GM18909 (cell line): ENCODE results near the gene CLRN2.

Experiments
- ATAC-seq: cut with Tn5 transposase; IDR thresholded peaks from one replicate; pipeline ENCODE4 v1.9.1; 2021; ENCODE audit warnings: mild to moderate bottlenecking; ENCODE audit not compliant: unreplicated experiment, poor library complexity

CLRN2 gene

GRCh38 chr4:17502756-17503155 lies 12.2 kb upstream of the CLRN2 start:
- no peak for ATAC-seq

- no peak for ATAC-seq
These were observed 10.9 kb upstream of the CLRN2 start for GRCh38 chr4:17504081-17504480.

- no peak for ATAC-seq
These were observed 4.4 kb upstream of the CLRN2 start for GRCh38 chr4:17510582-17510981.

GRCh38 chr4:17511051-17511450 lies 3.9 kb upstream of the CLRN2 start:
- no peak for ATAC-seq

- peak; percentile 70 for ATAC-seq
These were observed 3.4 kb upstream of the CLRN2 start for GRCh38 chr4:17511509-17511949.

GRCh38 chr4:17511950-17512795 lies 2.8 kb upstream of the CLRN2 start, which contains the start of gene QDPR:
TSS of gene QDPR (minus strand) at chr4:17512090. CDS start at chr4:17512054, 36 bp downstream.
- peak; percentile 97 for ATAC-seq

- no peak for ATAC-seq
These were observed 1.8 kb upstream of the CLRN2 start for GRCh38 chr4:17512973-17513665.

GRCh38 chr4:17515445-17516407 lies 761 bp downstream of the CLRN2 start:
- no peak for ATAC-seq

- ATAC-seq = no peak
These were observed 2.0 kb downstream of the CLRN2 start for GRCh38 chr4:17516980-17517379.

GRCh38 chr4:17517664-17518063 lies 2.7 kb downstream of the CLRN2 start:
- ATAC-seq = no peak

- no peak for ATAC-seq
These were observed 6.6 kb downstream of the CLRN2 start for GRCh38 chr4:17521595-17521994.

GRCh38 chr4:17523662-17524061 lies 8.7 kb downstream of the CLRN2 start:
- no peak for ATAC-seq

GRCh38 chr4:17526695-17527477 lies 11.9 kb downstream of the CLRN2 start:
- ATAC-seq = no peak

- ATAC-seq = no peak
These were observed 13.7 kb downstream of the CLRN2 start for GRCh38 chr4:17528551-17529165.

- ATAC-seq = no peak
These were observed 16.7 kb downstream of the CLRN2 start for GRCh38 chr4:17531538-17532285.

- ATAC-seq = no peak
These were observed 19.7 kb downstream of the CLRN2 start for GRCh38 chr4:17534705-17535104.

GRCh38 chr4:17535242-17535641 lies 20.3 kb downstream of the CLRN2 start:
- no peak for ATAC-seq

GRCh38 chr4:17535906-17536305 lies 20.9 kb downstream of the CLRN2 start:
- ATAC-seq = no peak
